HepG2 (cell line): ENCODE data around the gene API5. TPM values are rescaled to one million over a fixed set of nuclear protein-coding genes. Genes with fewer than 3 reads are reported as not detected.

Source experiments
- CENPT ChIP-seq: sonication (generic); formaldehyde crosslinking; IDR thresholded peaks from 2 replicates; pipeline ENCODE4 v1.8.0; 2022; ENCODE audit warnings: low read depth, mild to moderate bottlenecking, moderate library complexity, missing genetic modification reagents
- MED8 ChIP-seq: sonication (generic); formaldehyde crosslinking; IDR thresholded peaks from 2 replicates; pipeline ENCODE4 v1.8.1; 2023; ENCODE audit warnings: mild to moderate bottlenecking, missing genetic modification reagents; ENCODE audit not compliant: insufficient replicate concordance
- NBN ChIP-seq: fragments of 450-650 bp; conservative IDR thresholded peaks from 2 replicates; pipeline ENCODE4 v1.6.1; 2017
- NFE2 ChIP-seq: sonication (generic); formaldehyde crosslinking; IDR thresholded peaks from 2 replicates; pipeline ENCODE4 v1.4.0; 2020; ENCODE audit warnings: missing genetic modification reagents
- NFKB2 ChIP-seq: sonication (generic); formaldehyde crosslinking; IDR thresholded peaks from 2 replicates; pipeline ENCODE4 v1.4.0; 2020; ENCODE audit warnings: missing genetic modification reagents, borderline replicate concordance
- NKX3-1 ChIP-seq: sonication (generic); formaldehyde crosslinking; IDR thresholded peaks from 2 replicates; pipeline ENCODE4 v1.5.0; 2020; ENCODE audit warnings: missing genetic modification reagents
- NR2F6 ChIP-seq, 2 experiments: IDR thresholded peaks; 2 replicates each; pipeline ENCODE4 v1.6.1; 2016; ENCODE audit warnings: antibody characterized with exemption in 1 of 2, mild to moderate bottlenecking in 1 of 2
- SPEN ChIP-seq: sonication (generic); formaldehyde crosslinking; IDR thresholded peaks from 2 replicates; pipeline ENCODE4 v1.5.1; 2020; ENCODE audit warnings: low read depth, mild to moderate bottlenecking, missing genetic modification reagents
- THYN1 ChIP-seq: sonication (generic); formaldehyde crosslinking; IDR thresholded peaks from 2 replicates; pipeline ENCODE4 v1.8.1; 2023; ENCODE audit warnings: low read depth, mild to moderate bottlenecking, moderate library complexity, missing genetic modification reagents, borderline replicate concordance
- ZBTB3 ChIP-seq: sonication (generic); formaldehyde crosslinking; IDR thresholded peaks from 2 replicates; pipeline ENCODE4 v1.4.0; 2020; ENCODE audit warnings: low read depth, mild to moderate bottlenecking, moderate library complexity, missing genetic modification reagents, borderline replicate concordance
- ZFP82 ChIP-seq: sonication (generic); formaldehyde crosslinking; IDR thresholded peaks from 2 replicates; pipeline ENCODE4 v1.5.1; 2020; ENCODE audit warnings: mild to moderate bottlenecking, missing genetic modification reagents, borderline replicate concordance
- ZNF776 ChIP-seq: sonication (generic); formaldehyde crosslinking; IDR thresholded peaks from 2 replicates; pipeline ENCODE4 v1.4.0; 2020; ENCODE audit warnings: mild to moderate bottlenecking, missing genetic modification reagents
- ZNF790 ChIP-seq: sonication (generic); formaldehyde crosslinking; IDR thresholded peaks from 2 replicates; pipeline ENCODE4 v1.8.0; 2022; ENCODE audit warnings: missing genetic modification reagents, mild to moderate bottlenecking, borderline replicate concordance
- ZSCAN12 ChIP-seq: sonication (generic); formaldehyde crosslinking; IDR thresholded peaks from 2 replicates; pipeline ENCODE4 v1.9.0; 2021; ENCODE audit warnings: mild to moderate bottlenecking, missing genetic modification reagents
- polyA plus RNA-seq, 8 experiments: library from polyadenylated mRNA; depleted of rRNA in 3 of 8; stranded (reverse) in 7 of 8; unstranded in 1 of 8; fragments of >200 nt; fragmentation: Illumina TruSeq in 4 of 8; extraction: Trizol in 4 of 8; gene quantifications; 2 replicates each; pipeline versions ENCODE4 v1.2.1 to v1.2.3, GENCODE V29; 2011 to 2016; ENCODE audit warnings: low read depth in 4 of 8, missing spikeins in 1 of 8, mixed read lengths in 1 of 8; ENCODE audit not compliant: insufficient read depth in 1 of 8
- total RNA-seq, 5 experiments: library from RNA; depleted of rRNA; stranded (reverse); fragments of >200 nt; fragmentation: Illumina TruSeq; extraction: Trizol; gene quantifications; 2 replicates each; pipeline ENCODE4 v1.2.3, GENCODE V29; 2016; ENCODE audit warnings: low read depth in 1 of 5
- TF ChIP-seq, protein P1 (sequence below), 2 experiments: sonication (generic) in 1 of 2; formaldehyde crosslinking in 1 of 2; IDR thresholded peaks; 2 replicates each; pipeline versions ENCODE4 v1.5.1 to v1.6.1; 2011 to 2020; ENCODE audit warnings: borderline replicate concordance in 1 of 2, low read depth in 1 of 2, low read length in 1 of 2, mild to moderate bottlenecking in 1 of 2, missing genetic modification reagents in 1 of 2, moderate library complexity in 1 of 2
- TF ChIP-seq, protein P2 (sequence below): sonication (generic); formaldehyde crosslinking; IDR thresholded peaks from 2 replicates; pipeline ENCODE4 v1.8.1; 2023; ENCODE audit warnings: mild to moderate bottlenecking, moderate library complexity, missing genetic modification reagents
- TF ChIP-seq, protein P3 (sequence below): sonication (generic); formaldehyde crosslinking; IDR thresholded peaks from one replicate; pipeline ENCODE4 v1.5.1; 2020; ENCODE audit warnings: mild to moderate bottlenecking, missing genetic modification reagents; ENCODE audit errors: not compliant biosample characterization

Gene API5
- total and polyA plus RNA-seq, 2 of the 13 experiments (the other 11 are each of a cell fraction or from before 2014, with no cell fraction given) = 21.6 to 59.0 TPM

DNA sequence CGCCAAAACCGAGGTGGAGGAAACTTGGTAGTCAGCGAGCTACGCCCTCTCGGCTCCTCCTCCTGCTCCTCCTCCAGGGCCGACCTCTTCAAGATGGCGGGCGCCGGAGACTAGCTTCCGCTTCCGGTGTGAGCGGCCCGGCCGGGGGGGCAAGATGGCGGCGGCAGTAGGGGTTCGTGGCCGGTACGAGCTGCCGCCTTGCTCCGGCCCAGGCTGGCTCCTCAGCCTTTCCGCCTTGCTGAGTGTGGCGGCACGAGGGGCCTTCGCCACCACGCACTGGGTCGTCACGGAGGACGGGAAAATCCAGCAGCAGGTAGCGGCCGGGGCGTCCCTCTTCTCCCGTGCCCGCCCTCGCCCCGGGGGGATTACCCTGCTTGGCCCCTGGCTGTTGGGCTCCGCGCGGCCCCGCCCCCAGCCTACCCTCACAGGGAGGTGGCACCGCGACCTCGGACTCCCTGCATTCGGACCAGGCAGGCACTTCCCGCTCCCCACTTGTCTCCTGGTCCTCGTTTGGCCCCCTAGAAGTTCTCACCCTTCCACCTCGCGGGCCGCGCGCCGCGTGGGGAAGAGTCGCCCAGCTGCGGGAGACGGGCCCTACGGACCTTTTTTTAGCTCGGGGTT, 47.1 kb downstream of the API5 start, which contains the start of gene TTC17 (continued):
- TF ChIP-seq, protein P1, sequence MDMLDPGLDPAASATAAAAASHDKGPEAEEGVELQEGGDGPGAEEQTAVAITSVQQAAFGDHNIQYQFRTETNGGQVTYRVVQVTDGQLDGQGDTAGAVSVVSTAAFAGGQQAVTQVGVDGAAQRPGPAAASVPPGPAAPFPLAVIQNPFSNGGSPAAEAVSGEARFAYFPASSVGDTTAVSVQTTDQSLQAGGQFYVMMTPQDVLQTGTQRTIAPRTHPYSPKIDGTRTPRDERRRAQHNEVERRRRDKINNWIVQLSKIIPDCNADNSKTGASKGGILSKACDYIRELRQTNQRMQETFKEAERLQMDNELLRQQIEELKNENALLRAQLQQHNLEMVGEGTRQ (IDR thresholded peaks at IDR 0.05; ENCODE audit: low read depth, low read length) = no peak
- TF ChIP-seq, protein P1 (CRISPR knock-in tag; IDR thresholded peaks at IDR 0.05; ENCODE audit: borderline replicate concordance) = peak; percentile 39; the same call in 1 of the 2 replicates
- no peak for TF ChIP-seq NBN
- no peak for TF ChIP-seq NR2F6 (IDR thresholded peaks at IDR 0.05)
- peak; percentile 6; the same call in 1 of the 2 replicates for TF ChIP-seq NR2F6 (CRISPR knock-in tag; IDR thresholded peaks at IDR 0.05)
- peak; percentile 92; the same call in 1 of the 2 replicates for TF ChIP-seq ZNF776
- TF ChIP-seq, protein P2, sequence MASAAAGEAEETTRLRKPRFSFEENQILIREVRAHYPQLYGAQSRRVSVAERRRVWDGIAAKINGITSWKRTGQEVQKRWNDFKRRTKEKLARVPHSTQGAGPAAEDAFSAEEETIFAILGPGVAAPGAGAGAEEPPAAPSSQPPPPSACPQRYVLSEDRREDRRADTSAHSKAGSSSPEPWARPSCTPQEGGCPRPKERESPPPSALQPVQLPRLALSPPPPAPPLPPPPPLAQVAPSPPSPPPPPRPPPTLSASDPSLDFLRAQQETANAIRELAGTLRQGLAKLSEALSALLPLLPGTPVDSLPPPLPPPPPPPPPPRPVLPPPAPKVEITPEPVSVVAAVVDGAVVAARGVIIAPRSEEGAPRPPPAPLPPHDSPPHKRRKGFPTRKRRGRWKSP = peak; percentile 74
- no peak for TF ChIP-seq NKX3-1
- peak; percentile 84 for TF ChIP-seq MED8 (CRISPR knock-in tag)
- TF ChIP-seq ZSCAN12 = no peak
- peak; percentile 70; the same call in 1 of the 2 replicates for TF ChIP-seq NFKB2 (CRISPR knock-in tag)
- TF ChIP-seq NFE2 (CRISPR knock-in tag) = no peak
- TF ChIP-seq, protein P3, sequence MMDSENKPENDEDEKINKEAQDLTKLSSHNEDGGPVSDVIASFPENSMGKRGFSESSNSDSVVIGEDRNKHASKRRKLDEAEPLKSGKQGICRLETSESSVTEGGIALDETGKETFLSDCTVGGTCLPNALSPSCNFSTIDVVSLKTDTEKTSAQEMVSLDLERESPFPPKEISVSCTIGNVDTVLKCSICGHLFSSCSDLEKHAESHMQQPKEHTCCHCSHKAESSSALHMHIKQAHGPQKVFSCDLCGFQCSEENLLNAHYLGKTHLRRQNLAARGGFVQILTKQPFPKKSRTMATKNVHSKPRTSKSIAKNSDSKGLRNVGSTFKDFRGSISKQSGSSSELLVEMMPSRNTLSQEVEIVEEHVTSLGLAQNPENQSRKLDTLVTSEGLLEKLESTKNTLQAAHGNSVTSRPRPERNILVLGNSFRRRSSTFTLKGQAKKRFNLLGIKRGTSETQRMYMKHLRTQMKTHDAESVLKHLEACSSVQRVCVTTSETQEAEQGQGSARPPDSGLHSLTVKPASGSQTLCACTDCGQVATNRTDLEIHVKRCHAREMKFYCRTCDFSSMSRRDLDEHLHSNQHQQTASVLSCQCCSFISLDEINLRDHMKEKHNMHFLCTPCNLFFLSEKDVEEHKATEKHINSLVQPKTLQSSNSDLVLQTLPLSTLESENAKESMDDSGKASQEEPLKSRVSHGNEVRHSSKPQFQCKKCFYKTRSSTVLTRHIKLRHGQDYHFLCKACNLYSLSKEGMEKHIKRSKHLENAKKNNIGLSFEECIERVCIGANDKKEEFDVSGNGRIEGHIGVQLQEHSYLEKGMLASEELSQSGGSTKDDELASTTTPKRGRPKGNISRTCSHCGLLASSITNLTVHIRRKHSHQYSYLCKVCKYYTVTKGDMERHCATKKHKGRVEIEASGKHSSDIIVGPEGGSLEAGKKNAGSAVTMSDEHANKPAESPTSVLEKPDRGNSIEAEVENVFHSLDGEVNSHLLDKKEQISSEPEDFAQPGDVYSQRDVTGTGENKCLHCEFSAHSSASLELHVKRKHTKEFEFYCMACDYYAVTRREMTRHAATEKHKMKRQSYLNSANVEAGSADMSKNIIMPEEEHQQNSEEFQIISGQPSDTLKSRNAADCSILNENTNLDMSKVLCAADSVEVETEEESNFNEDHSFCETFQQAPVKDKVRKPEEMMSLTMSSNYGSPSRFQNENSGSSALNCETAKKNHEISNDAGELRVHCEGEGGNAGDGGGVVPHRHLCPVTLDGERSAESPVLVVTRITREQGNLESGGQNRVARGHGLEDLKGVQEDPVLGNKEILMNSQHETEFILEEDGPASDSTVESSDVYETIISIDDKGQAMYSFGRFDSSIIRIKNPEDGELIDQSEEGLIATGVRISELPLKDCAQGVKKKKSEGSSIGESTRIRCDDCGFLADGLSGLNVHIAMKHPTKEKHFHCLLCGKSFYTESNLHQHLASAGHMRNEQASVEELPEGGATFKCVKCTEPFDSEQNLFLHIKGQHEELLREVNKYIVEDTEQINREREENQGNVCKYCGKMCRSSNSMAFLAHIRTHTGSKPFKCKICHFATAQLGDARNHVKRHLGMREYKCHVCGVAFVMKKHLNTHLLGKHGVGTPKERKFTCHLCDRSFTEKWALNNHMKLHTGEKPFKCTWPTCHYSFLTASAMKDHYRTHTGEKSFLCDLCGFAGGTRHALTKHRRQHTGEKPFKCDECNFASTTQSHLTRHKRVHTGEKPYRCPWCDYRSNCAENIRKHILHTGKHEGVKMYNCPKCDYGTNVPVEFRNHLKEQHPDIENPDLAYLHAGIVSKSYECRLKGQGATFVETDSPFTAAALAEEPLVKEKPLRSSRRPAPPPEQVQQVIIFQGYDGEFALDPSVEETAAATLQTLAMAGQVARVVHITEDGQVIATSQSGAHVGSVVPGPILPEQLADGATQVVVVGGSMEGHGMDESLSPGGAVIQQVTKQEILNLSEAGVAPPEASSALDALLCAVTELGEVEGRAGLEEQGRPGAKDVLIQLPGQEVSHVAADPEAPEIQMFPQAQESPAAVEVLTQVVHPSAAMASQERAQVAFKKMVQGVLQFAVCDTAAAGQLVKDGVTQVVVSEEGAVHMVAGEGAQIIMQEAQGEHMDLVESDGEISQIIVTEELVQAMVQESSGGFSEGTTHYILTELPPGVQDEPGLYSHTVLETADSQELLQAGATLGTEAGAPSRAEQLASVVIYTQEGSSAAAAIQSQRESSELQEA (CRISPR knock-in tag) = no peak
- peak; percentile 47; the same call in 1 of the 2 replicates for TF ChIP-seq ZFP82 (CRISPR knock-in tag)
- peak; percentile 67; the same call in 1 of the 2 replicates for TF ChIP-seq ZBTB3 (CRISPR knock-in tag)
- TF ChIP-seq CENPT (CRISPR knock-in tag) = 0 out of 2 replicates have a peak, but pooled peaks have one; percentile 57
- no peak for TF ChIP-seq THYN1 (CRISPR knock-in tag)
- TF ChIP-seq SPEN = peak; percentile 81
- peak; percentile 78; the same call in 1 of the 2 replicates for TF ChIP-seq ZNF790 (CRISPR knock-in tag)
